HG03565 (cell line): Measurements from ENCODE around the gene CCL4L2.
A peak's percentile ranks its signal among the peaks of the same experiment; 100 is the strongest.
"Not testable (repeated sequence)": the region's sequence is repeated elsewhere in the genome, so short reads cannot be mapped to it uniquely, and the experiment has no call there.

Experiments used
- ATAC-seq: cut with Tn5 transposase; IDR thresholded peaks from one replicate; pipeline ENCODE4 v1.9.1; 2021; ENCODE audit warnings: mild to moderate bottlenecking, moderate library complexity; ENCODE audit not compliant: unreplicated experiment

CCL4L2 gene

DNA sequence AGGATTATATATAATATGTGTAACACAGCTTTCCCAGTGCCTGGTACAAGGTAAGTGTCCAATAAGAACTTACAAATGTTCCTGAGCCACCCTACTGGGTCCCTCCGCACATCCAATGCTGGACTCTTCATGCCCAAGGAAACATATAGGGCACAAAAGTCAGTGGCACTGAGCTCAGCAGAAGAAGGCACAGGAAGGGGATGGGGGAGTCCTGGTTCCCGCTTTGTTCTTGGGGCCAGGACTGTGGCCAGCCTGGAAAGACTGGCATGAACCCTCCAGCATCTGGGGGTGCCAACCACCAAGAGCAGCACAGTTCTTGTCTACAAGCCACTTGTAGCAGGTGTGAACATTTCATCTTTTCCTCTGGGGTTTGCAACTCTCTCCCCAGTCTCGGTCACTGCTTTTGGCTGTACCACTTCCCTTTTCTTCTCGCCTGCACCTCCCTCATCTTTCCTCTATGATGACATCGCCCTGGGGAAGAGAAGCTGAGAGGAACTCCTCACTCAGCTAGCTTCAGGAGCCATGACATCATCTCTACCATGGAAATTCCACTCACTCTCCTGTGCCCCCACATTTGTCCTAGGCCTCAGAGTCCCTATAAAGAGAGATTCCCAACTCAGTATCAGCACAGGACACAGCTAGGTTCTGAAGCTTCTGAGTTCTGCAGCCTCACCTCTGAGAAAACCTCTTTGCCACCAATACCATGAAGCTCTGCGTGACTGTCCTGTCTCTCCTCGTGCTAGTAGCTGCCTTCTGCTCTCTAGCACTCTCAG, at the start of gene CCL4L2:
Gene CCL4L2 (plus strand): TSS at position 625 of the 773 bp plus-strand sequence.
- ATAC-seq = peak; percentile 47

DNA sequence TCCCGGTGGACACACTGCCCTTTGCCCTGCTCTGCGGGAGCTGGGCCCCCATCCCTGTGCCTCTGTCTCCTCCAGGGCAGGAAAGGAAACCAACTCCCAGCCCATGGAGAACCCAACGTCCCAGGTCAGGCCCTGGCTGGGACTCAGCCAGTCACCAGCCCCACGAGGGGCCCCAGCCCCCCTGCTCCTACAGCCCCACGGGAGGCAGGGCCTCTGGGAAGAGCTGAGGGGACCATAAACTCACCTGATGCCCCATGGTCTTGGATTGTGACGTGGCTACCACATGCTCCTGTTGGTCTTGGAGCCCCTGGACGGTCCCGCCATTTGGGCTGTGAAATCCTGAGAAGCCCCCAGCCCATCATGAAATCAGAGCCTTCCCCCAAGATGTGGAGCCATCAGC, 42.0 kb upstream of the CCL4L2 start:
- ATAC-seq = not testable (repeated sequence)

DNA sequence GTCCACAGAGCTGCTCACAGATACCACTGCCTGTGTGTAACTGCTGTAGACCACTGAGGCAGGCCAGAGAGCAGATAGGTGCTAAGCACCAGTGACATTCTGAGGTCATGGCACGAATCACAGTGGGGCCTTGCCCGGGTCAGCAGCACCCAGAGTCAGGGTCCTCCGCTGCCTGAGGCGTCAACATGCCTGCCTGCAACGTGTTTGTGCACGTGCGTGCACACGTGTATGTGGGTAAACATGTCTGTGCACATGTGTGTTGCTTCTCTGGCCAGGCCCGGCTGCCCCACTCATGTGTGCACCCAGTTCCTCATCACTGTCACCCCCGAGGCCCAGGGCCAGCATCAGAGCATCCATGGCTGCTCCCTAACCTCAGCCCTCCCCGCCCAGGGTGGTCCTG, 34.3 kb upstream of the CCL4L2 start, which contains the start of gene TBC1D3B:
Gene TBC1D3B (minus strand): TSS at position 101 of the 400 bp plus-strand sequence. CDS start 1,586 bp downstream, outside the sequence.
- not testable (repeated sequence) for ATAC-seq

DNA sequence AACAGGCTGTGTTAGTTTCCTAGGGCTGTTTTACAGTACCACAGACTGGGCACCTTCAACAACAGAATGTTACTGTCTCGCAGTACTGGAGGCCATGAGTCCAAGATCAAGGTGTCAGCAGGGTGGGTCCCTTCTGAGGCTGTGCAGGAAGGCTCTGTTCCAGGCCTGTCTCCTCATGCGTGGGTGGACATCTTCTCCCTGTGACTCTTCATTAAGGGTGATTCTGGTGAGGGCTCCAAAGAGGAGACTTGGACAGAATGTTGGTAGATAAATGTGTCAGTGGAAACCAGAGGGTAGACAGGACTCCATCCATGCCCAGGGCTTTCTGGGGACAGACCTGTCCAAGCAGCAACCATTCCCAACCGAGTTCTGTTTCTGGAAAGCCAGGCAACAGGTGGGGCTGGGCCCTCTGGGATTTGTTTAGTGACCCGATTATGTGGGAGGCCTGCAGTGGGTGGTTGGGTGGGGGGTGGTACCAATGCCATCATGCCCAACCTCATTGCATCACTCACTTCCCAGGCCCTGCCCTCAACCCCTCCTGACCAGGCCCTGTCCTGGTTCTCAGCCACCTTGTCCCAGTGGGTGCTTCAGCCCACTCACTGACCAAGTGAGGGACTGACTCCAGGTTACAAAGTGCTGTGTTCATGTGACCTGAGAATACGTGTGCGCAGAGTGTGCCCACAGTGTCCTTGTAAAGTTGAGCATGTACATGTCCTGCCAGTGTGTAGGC, 29.3 kb upstream of the CCL4L2 start:
- ATAC-seq = not testable (repeated sequence)

DNA sequence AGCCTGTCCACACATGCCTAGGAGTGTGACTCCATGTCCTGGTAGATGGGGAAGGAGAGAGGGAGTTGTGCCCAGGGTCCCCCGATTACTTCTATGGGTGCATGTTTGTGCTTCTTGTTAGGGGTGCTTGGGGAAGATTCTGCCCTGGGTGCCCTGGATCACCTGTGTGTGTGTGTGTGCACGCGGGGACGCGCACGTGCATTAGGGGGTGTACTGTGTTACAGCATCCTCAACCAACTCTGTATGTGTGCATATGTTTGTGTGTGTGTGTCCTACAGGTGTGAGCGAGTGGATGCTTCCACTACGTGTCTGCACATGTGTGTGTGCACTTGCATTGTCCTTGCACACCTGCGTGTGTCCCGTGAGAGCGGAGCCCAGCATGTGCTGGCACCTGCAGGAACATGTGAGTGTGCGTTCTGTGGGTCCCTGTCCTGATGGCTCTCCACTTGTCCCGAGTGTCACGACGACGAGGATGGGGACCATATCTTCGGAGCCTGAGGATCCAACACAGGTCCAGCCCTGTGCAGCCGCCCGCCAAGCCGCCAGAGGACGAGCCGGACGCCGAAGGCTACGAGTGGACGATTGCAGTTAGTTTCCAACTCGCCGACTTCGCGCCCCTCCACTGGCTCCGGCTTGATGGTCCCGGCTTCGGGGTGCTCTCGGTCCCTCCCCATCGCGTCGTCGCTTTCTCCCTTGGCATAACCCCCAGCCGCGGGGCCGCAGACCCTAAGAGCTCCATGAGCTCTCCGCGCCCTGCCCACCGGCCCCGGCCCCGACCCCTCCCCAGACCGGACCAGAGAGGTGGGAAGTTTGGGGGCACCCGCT, 28.5 kb upstream of the CCL4L2 start:
- ATAC-seq = no peak

DNA sequence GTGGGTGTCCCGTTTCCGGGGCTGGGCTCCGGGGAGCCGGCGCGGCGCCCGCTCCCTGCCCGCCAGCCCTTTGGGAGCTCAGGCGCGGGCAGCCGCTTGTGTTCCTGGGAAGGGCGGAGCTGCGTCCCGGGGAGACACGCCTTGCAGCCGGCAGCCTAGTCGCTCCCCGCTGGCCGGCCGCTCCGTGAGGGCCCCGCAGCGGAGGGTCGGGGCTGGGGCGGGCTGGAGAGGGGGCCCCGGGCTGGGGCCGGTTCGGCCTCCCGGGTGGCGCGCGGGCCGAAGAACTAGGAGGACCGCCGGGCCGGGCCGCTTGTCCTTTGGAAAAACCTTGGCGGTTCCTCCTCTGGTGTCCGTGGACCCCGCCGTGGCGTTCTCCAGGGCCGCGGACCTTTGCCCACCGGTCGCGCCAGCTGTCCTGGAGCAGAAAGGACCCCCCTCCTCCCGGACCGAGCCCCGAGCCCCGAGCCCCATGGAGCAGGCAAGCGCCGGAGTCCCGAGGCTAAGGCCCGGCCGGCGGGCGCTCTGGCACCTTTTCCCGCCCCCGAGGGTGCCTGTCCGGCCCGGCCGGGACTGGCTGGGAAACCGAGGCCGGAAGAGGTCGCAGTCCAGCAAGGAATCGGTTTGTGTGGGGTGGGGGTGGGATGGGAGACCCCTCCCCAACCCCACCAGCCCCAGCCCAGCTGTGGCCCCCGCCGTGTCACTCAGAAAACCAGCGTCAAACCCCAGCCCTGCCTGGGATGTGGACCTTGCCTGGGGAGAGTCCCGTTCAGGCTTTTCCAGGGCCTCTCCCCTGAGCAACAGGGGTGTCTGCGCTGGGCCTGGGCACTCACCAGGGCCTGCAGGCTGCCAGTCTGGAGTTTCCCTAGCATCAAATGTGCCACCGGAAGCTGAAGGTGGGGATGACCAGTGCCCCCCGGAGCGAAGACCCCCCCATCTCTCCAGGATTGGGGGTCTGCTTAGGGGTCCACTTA, 27.6 kb upstream of the CCL4L2 start:
- no peak for ATAC-seq

DNA sequence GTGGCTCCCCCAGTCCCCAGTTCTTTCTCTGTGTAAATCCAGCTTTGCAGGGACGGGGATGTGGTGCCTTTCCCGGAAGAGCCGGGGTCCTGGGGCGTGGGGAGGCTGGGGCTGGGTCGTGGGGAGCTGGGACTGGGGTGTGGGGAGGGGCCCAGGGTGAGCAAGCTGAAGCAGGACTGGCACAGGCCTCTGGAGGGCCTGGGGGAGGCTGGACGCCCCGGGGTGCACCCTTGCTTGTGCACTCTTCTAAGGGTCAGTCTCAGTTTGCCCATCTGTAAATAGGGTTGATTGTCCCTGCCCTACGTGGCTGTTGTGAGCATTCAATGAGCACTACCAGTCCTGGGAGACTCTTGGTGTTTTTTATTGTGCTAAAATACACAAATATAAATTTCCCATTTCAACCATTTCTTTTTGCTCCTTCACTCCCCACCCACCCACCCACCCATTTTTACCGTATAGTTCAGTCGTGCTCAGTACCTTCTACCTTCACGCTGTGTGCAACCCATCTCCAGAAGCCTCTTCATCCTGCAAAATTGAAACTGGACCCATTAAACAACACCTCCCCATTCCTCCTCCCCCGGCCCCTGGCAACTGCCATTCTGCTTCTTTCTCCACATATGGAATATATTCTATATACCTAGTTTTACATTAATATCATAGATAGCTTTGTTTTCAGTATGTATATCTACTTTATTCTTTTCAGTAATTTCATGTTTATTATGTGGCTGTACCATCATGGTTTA, 26.7 kb upstream of the CCL4L2 start:
- no peak for ATAC-seq

DNA sequence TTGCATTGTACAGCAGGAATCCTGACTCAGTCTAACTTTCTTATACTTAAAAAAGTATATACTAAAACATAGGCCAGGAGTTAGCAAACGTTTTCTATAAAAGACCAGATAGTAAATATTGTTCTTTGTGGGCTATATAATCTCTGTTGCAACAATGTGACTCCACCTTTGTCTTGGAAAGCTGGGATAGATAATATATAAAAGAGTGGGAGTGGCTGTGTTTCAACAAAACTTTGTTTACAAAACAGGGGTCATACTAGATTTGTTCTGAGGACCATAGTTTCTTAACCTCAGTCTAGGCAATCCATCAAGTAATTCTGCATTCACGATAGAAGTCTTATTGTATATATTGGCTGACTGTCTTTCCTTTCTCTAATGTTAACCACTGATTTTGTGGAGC, 25.4 kb upstream of the CCL4L2 start:
- no peak for ATAC-seq

DNA sequence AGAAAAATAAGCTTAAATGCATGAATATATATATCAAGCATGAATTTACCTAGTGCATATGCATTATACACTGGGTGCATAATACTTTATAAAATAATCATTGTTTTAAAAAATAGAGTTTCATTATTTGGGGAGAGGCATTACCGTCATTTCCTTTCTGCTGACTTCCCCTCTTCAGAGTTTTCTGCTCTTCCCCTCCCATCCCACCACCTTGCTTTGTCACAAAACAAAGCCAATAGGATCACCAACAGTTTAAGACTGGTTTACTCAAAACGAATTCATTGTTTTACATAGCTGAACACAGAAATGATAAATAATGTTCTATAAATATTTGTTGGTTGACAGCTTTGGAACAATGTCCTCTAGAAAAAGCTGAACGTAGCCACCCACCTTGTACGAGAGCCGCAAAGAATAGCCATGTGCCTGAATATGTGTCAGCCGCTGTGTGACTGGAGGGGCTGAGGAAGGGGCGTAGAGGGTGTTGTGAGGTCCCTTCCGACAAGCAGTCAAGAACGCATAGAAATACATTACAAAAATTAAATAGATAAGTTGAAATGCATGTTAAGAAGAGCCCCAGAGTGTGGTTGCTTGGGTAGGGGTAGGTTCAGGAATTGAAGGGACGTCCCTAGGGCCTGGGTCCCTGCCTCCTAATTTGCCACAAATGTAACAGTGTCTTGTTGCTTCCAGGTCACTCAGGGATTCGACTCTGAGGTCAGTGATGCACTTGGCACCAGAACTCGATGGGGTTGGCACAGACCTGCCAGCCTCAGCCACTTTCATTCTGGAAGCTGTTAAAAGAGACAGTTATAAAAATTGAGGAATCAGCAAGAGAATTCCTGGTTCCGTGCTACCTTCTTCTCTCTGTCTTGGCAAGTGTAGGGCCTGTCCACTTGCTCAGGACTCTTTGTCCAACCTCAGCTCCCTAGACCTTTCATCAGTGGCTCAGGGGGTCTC, 23.8 kb upstream of the CCL4L2 start:
- not testable (repeated sequence) for ATAC-seq

DNA sequence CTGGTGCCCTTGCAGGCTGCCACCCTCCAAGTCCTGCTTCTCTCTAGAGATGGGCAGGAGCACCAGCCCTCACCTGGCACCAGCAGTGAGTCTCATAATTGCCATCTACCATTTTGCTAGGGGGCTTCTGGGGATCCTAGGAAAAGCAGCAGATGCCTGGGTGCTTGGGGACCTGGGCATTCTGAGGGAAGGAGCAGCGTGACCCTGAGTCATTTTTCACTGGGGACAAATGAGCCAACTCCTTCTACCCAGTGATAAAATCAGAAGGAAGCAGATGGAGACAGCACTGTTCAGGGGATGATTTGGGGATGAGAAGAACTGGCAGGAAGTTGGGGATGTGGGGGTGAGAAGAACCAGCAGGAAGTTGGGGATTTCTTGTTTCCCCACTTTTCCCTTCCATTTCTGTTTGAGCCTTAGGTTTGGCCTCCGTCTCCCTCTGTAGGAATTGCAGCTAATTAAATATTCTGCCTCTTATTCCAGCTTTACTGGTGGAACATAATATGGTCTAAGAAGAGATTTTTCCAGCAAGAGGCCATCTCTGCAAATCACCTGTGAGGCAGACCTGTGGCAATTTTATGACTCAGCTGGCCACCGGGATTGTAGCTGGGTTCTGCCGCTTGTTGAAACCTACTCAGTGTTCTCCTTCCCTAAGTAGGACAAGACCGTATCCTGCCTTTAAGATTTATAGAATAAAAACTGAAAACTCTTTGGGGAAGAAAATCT, 22.8 kb upstream of the CCL4L2 start:
- not testable (repeated sequence) for ATAC-seq

DNA sequence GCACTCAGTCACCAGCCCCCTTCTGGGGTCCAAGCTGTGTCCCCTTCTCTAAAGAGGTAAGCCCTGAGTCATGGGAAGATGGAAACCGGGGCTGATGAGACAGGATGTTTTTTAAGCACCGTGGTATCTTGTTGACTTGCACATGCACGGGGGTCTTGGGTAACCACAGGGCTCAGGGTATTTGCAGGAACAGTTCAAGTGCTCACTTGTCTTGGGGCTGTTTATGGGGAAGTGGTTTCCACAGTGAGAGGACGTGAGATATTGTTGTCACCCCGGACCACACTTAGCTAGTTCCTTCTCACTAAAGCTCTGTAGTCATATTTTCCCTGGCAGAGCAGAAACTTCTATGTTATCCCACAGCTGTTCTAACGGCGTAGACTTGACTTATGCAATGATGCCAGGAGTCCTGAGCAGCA, 22.0 kb upstream of the CCL4L2 start:
- peak; percentile 42 for ATAC-seq

DNA sequence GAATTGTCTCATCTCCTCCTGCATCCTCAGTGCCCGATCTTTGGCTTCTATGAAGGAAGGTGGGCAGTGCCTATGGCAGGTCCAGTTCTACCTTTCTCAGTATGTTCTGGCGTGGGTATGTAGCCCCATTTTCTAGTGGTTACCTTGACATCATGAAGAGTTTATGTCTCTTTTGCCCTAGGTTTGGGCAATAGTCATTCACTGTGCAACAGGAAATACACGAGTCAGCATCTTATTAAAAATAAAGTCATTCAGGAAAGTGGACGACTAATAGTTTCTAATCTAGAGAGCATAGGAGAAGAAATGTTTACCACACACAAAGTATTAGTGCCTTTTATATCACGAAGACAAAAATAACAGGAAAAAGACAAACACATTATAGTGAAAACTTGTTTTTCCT, 20.9 kb upstream of the CCL4L2 start:
- not testable (repeated sequence) for ATAC-seq

DNA sequence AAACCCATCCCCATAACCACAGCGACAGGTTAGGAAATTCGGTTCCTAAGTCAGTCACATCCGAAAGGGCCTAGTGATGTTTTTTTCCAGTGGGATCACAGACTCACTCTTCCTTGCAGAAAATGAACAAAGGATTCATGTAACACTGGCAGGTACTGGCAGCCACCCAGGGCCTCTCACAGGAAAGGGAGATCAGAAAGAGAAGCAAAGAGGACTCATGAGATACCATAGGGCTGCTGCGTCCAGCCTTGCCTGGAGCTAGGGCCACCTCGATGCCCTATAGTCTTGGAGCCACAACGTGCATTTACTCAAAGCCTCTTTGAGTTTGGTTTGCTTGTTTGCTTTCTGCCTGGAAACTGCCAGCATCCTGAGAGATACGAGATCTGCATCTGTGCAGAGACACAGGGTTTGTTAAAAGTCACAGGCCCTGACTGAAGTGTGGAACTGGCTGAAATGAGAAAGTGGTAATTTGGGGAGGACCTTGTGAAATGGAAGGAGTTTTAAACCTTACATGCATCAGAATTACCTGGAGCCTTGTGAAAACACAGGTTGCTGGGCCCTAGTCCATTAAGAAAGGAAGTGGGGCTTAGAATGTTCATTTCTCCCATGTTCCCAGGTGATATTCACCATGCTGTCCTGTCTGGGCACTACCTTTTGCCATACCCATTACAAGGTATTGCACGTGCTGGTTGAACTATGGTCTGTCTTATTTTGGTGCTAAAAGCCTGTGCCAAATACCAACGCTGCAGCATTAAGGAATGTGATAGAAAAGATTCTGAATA, 20.1 kb upstream of the CCL4L2 start:
- ATAC-seq = not testable (repeated sequence)

DNA sequence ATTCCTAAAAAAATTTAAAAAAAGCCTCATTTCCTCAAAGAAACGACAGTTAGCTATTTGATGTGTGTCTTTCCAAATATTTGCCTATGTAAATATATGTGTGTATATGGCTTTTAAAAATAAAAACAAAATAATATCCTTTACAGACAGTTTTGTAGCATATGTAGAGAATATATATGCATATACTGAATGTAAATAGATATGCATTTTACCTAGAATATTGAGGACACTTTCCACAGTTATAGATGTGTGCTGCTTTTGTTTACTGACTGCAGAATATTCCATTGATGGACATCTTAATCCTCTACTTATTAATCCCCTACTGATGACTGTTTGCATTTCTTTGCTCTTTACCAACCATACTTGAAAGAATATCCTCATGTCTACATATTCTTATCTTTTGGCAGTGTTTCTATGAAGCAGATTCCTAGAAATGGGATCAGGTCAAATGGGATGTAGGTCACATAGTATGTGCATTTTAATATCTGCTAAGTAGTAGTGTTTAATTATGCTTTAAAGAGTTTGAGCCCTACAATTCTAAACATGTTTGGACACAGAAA, 17.6 kb upstream of the CCL4L2 start:
- ATAC-seq = no peak

DNA sequence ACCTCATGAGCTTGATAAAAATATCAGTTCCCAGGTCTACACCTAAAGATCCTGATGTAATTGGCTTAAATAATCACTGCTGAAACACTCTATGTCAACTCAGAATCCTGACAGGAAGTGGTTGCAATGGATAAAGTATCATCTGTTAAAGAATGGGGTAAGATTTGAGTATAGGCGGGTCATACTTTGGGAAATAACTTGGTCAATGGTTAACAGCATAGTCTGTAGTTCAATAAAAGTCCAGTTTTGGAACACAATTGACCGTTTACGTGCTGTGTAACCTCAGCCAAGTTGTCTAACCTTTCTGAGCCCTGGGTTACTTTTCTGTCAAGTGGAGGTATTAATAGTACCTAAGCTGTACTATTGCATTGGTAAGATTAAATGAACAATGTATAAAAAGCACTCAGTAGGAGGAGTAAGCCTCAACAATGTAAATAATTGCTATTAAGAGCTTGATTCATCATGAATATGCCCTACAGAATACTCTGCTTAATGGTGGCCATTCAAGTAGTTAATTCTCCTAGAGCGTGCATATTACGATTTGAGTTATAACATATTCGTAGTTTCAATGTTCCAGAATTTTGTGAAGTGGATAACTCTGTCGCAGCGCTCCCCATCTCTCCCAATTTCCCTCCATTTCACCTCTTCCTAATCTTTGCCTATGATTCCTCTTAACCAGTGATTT, 16.6 kb upstream of the CCL4L2 start:
- not testable (repeated sequence) for ATAC-seq
